PFSK-1 (cell line): Measurements from ENCODE around the gene ARHGEF3.

Experiments used
- FOXP2 ChIP-seq: optimal IDR thresholded peaks from 2 replicates; pipeline ENCODE3; 2011; ENCODE audit warnings: borderline replicate concordance, control low read depth, inconsistent platforms; ENCODE audit not compliant: insufficient read depth; ENCODE audit errors: extremely low read length, extremely low read depth
- POLR2AphosphoS5 ChIP-seq: IDR thresholded peaks from 2 replicates; pipeline ENCODE4 v1.6.1; 2012; ENCODE audit warnings: low read depth, mild to moderate bottlenecking, control low read depth, low read length, moderate library complexity
- REST ChIP-seq, 2 experiments: IDR thresholded peaks; 2 replicates each; pipeline versions ENCODE4 v1.6.1 to v1.8.0; 2011 to 2012; ENCODE audit warnings: low read depth in 2 of 2, low read length in 2 of 2, control low read depth in 1 of 2, inconsistent platforms in 1 of 2, mild to moderate bottlenecking in 1 of 2, moderate library complexity in 1 of 2; ENCODE audit not compliant: insufficient read depth in 1 of 2
- SIN3A ChIP-seq: IDR thresholded peaks from 2 replicates; pipeline ENCODE4 v1.6.1; 2012; ENCODE audit warnings: mild to moderate bottlenecking, low read length, moderate library complexity, borderline replicate concordance; ENCODE audit not compliant: insufficient read depth
- TAF1 ChIP-seq: IDR thresholded peaks from 2 replicates; pipeline ENCODE4 v1.6.1; 2012; ENCODE audit warnings: low read length, control low read depth, borderline replicate concordance; ENCODE audit not compliant: insufficient read depth

ARHGEF3 gene

GRCh38 chr3:56682462-56683121 is 119.2 kb downstream of the ARHGEF3 start:
- TF ChIP-seq TAF1 (0 out of 2 replicates have a peak, but pooled peaks have one; percentile 1), SIN3A (no peak), POLR2AphosphoS5 (peak; percentile 59; the same call in 1 of the 2 replicates)

GRCh38 chr3:56681984-56682461 is 119.7 kb downstream of the ARHGEF3 start:
- TF ChIP-seq POLR2AphosphoS5 = no peak
- 0 out of 2 replicates have a peak, but pooled peaks have one; percentile 6 for TF ChIP-seq TAF1

GRCh38 chr3:56680054-56680580 is 121.6 kb downstream of the ARHGEF3 start:
- TF ChIP-seq TAF1 (no peak), POLR2AphosphoS5 (no peak), SIN3A (no peak), FOXP2 (no peak), REST (IDR thresholded peaks at IDR 0.05; ENCODE audit: insufficient read depth in 1 of 2, low read depth in 2 of 2, low read length in 2 of 2) (no peak)
